Stimulated activated naive CD8-positive, alpha-beta T cell treated with anti-CD3 and anti-CD28 coated beads, Interleukin-15, amount 100 ng/mL, for 72 hours (primary cell): Measurements from ENCODE around the gene SLC30A10.
"Not testable (repeated sequence)": the region's sequence is repeated elsewhere in the genome, so short reads cannot be mapped to it uniquely, and the experiment has no call there.

Source experiments
- ATAC-seq: fragments of 150-1000 bp; cut with Tn5 transposase; 2 replicates; pipeline ENCODE4 v1.10.0; 2021; ENCODE audit warnings: mild to moderate bottlenecking, moderate library complexity
- DNase-seq, 2 donors: peaks; one replicate each; pipeline ENCODE4 v3.0.0; 2021 to 2022
- H3K27ac Mint-ChIP-seq, 2 donors: one replicate each; pipeline ENCODE4 v1.8.0; 2022; ENCODE audit warnings: mild to moderate bottlenecking in 2 of 2, mixed read lengths in 2 of 2, moderate library complexity in 2 of 2
- H3K27me3 Mint-ChIP-seq: one replicate; pipeline ENCODE4 v1.8.0; 2022; ENCODE audit warnings: mixed read lengths
- H3K4me1 Mint-ChIP-seq: one replicate; pipeline ENCODE4 v1.8.0; 2022; ENCODE audit warnings: mild to moderate bottlenecking, mixed read lengths
- H3K4me3 Mint-ChIP-seq, 2 donors: one replicate each; pipeline ENCODE4 v1.8.0; 2022; ENCODE audit warnings: mild to moderate bottlenecking in 2 of 2, mixed read lengths in 2 of 2, moderate library complexity in 1 of 2
- H3K9me3 Mint-ChIP-seq, 2 donors: one replicate each; pipeline ENCODE4 v1.8.0; 2022; ENCODE audit warnings: mixed read lengths in 2 of 2

The SLC30A10 gene

GRCh38 chr1:219927956-219928790, at the start of gene SLC30A10:
TSS of gene SLC30A10 (minus strand) at chr1:219928557. CDS start at chr1:219928440, 117 bp downstream.
- peaks cover 23% of the 10 kb centered on the region for H3K4me1 Mint-ChIP-seq
- H3K27me3 Mint-ChIP-seq: peaks cover 67% of the 10 kb centered on the region
- peak; percentile 12 to 13 for DNase-seq
- H3K27ac Mint-ChIP-seq: no peak within 1 kb of the TSS
- peak within 1 kb of the TSS; percentile 72 to 88 for H3K4me3 Mint-ChIP-seq
- peak; percentile 70 for ATAC-seq
- no peaks in the 10 kb centered on the region for H3K9me3 Mint-ChIP-seq

- Mint-ChIP-seq H3K9me3 (no peaks in the 10 kb centered on the region), H3K4me1 (no peaks in the 10 kb centered on the region), H3K27me3 (no peaks in the 10 kb centered on the region), H3K4me3 (no peak overlapping the region), H3K27ac (no peak overlapping the region)
- DNase-seq (no peak), ATAC-seq (no peak)
These were observed 44.9 kb upstream of the SLC30A10 start for GRCh38 chr1:219973213-219973612.

GRCh38 chr1:219967361-219967760, 39.0 kb upstream of the SLC30A10 start:
- DNase-seq: no peak
- H3K4me3 Mint-ChIP-seq: no peak overlapping the region
- no peaks in the 10 kb centered on the region for H3K9me3 Mint-ChIP-seq
- H3K27me3 Mint-ChIP-seq: no peaks in the 10 kb centered on the region
- no peak overlapping the region for H3K27ac Mint-ChIP-seq
- ATAC-seq: no peak
- H3K4me1 Mint-ChIP-seq: peaks cover 12% of the 10 kb centered on the region

GRCh38 chr1:219966071-219966349, 37.7 kb upstream of the SLC30A10 start:
- no peak overlapping the region for H3K4me3 Mint-ChIP-seq
- no peaks in the 10 kb centered on the region for H3K27me3 Mint-ChIP-seq
- H3K27ac Mint-ChIP-seq: no peak overlapping the region
- no peak for ATAC-seq
- peaks cover 12% of the 10 kb centered on the region for H3K4me1 Mint-ChIP-seq
- H3K9me3 Mint-ChIP-seq: no peaks in the 10 kb centered on the region
- no peak for DNase-seq

- peaks cover 12% of the 10 kb centered on the region for H3K4me1 Mint-ChIP-seq
- no peaks in the 10 kb centered on the region for H3K27me3 Mint-ChIP-seq
- no peak overlapping the region for H3K4me3 Mint-ChIP-seq
- H3K9me3 Mint-ChIP-seq: no peaks in the 10 kb centered on the region
- no peak overlapping the region for H3K27ac Mint-ChIP-seq
- ATAC-seq (no peak), DNase-seq (no peak)
These were observed 37.1 kb upstream of the SLC30A10 start for GRCh38 chr1:219965285-219966070.

- Mint-ChIP-seq H3K9me3 (no peaks in the 10 kb centered on the region), H3K4me3 (no peak overlapping the region), H3K27me3 (no peaks in the 10 kb centered on the region), H3K4me1 (peaks cover 12% of the 10 kb centered on the region), H3K27ac (no peak overlapping the region)
- DNase-seq (no peak), ATAC-seq (no peak)
These were observed 35.1 kb upstream of the SLC30A10 start for GRCh38 chr1:219963432-219963831.

- H3K27ac Mint-ChIP-seq: no peak overlapping the region
These were observed 33.3 kb upstream of the SLC30A10 start for GRCh38 chr1:219961684-219962083.

GRCh38 chr1:219959540-219960203, 31.3 kb upstream of the SLC30A10 start:
- ATAC-seq (peak; percentile 76), DNase-seq (no peak)
- no peaks in the 10 kb centered on the region for H3K27me3 Mint-ChIP-seq
- no peaks in the 10 kb centered on the region for H3K9me3 Mint-ChIP-seq
- no peaks in the 10 kb centered on the region for H3K4me1 Mint-ChIP-seq
- no peak overlapping the region for H3K4me3 Mint-ChIP-seq
- H3K27ac Mint-ChIP-seq: peak overlapping the region in 1 of 2 donors; percentile 64

More at GRCh38 chr1:219961684-219962083, 33.3 kb upstream of the SLC30A10 start:
- Mint-ChIP-seq H3K4me3 (no peak overlapping the region), H3K27me3 (no peaks in the 10 kb centered on the region), H3K4me1 (no peaks in the 10 kb centered on the region), H3K9me3 (no peaks in the 10 kb centered on the region)
- DNase-seq (no peak), ATAC-seq (peak; percentile 48)

GRCh38 chr1:219958875-219959417, 30.6 kb upstream of the SLC30A10 start:
- DNase-seq (no peak), ATAC-seq (no peak)
- H3K27me3 Mint-ChIP-seq: no peaks in the 10 kb centered on the region

GRCh38 chr1:219954736-219955421, 26.5 kb upstream of the SLC30A10 start:
- no peak overlapping the region for H3K4me3 Mint-ChIP-seq
- DNase-seq: no peak
- no peaks in the 10 kb centered on the region for H3K9me3 Mint-ChIP-seq
- H3K4me1 Mint-ChIP-seq: no peaks in the 10 kb centered on the region
- H3K27ac Mint-ChIP-seq: no peak overlapping the region
- ATAC-seq: no peak
- H3K27me3 Mint-ChIP-seq: no peaks in the 10 kb centered on the region

More at GRCh38 chr1:219958875-219959417, 30.6 kb upstream of the SLC30A10 start:
- no peaks in the 10 kb centered on the region for H3K4me1 Mint-ChIP-seq
- H3K4me3 Mint-ChIP-seq: no peak overlapping the region
- no peak overlapping the region for H3K27ac Mint-ChIP-seq
- H3K9me3 Mint-ChIP-seq: no peaks in the 10 kb centered on the region

- DNase-seq (no peak), ATAC-seq (no peak)
- H3K27ac Mint-ChIP-seq: no peak overlapping the region
- H3K4me1 Mint-ChIP-seq: no peaks in the 10 kb centered on the region
- H3K4me3 Mint-ChIP-seq: no peak overlapping the region
- H3K9me3 Mint-ChIP-seq: no peaks in the 10 kb centered on the region
- H3K27me3 Mint-ChIP-seq: no peaks in the 10 kb centered on the region
These were observed 25.7 kb upstream of the SLC30A10 start for GRCh38 chr1:219954052-219954451.

- H3K9me3 Mint-ChIP-seq: no peaks in the 10 kb centered on the region
- no peaks in the 10 kb centered on the region for H3K4me1 Mint-ChIP-seq
- ATAC-seq: no peak
- H3K27ac Mint-ChIP-seq: no peak overlapping the region
- H3K4me3 Mint-ChIP-seq: no peak overlapping the region
- no peaks in the 10 kb centered on the region for H3K27me3 Mint-ChIP-seq
- no peak for DNase-seq
These were observed 24.0 kb upstream of the SLC30A10 start for GRCh38 chr1:219952361-219952760.

GRCh38 chr1:219949227-219949626, 20.9 kb upstream of the SLC30A10 start:
- H3K4me3 Mint-ChIP-seq, H3K27ac Mint-ChIP-seq, DNase-seq, H3K9me3 Mint-ChIP-seq, H3K4me1 Mint-ChIP-seq, ATAC-seq: not testable (repeated sequence)
- peaks cover 15% of the 10 kb centered on the region for H3K27me3 Mint-ChIP-seq

GRCh38 chr1:219948766-219949165, 20.4 kb upstream of the SLC30A10 start:
- H3K27me3 Mint-ChIP-seq: peaks cover 20% of the 10 kb centered on the region
- not testable (repeated sequence) for ATAC-seq, H3K4me1 Mint-ChIP-seq

GRCh38 chr1:219945795-219946194, 17.4 kb upstream of the SLC30A10 start:
- ATAC-seq: no peak
- H3K27ac Mint-ChIP-seq: no peak overlapping the region

More at GRCh38 chr1:219948766-219949165, 20.4 kb upstream of the SLC30A10 start:
- H3K27ac Mint-ChIP-seq, H3K9me3 Mint-ChIP-seq, H3K4me3 Mint-ChIP-seq, DNase-seq: not testable (repeated sequence)

More at GRCh38 chr1:219945795-219946194, 17.4 kb upstream of the SLC30A10 start:
- Mint-ChIP-seq H3K4me3 (no peak overlapping the region), H3K4me1 (no peaks in the 10 kb centered on the region), H3K9me3 (peaks cover 0 to 6% of the 10 kb centered on the region in 2 donors), H3K27me3 (peaks cover 43% of the 10 kb centered on the region)
- no peak for DNase-seq
